T-helper 2 cell treated with Interferon-gamma antibody and Interleukin-4, amounts not matched to agents 5 μg/mL and 100 μg/mL, for 36 hours (primary cell): Measurements from ENCODE around the gene MRTO4.
A peak's percentile ranks its signal among the peaks of the same experiment; 100 is the strongest.
"Not testable (repeated sequence)": the region's sequence is repeated elsewhere in the genome, so short reads cannot be mapped to it uniquely, and the experiment has no call there.

Experiments
- DNase-seq: peaks from one replicate; pipeline ENCODE4 v3.0.0; 2021; ENCODE audit warnings: low spot score
- H3K27ac Mint-ChIP-seq: one replicate; pipeline ENCODE4 v1.8.0; 2021; ENCODE audit warnings: mild to moderate bottlenecking, mixed read lengths
- H3K27me3 Mint-ChIP-seq: one replicate; pipeline ENCODE4 v1.8.0; 2021; ENCODE audit warnings: low read depth, mixed read lengths
- H3K36me3 Mint-ChIP-seq: one replicate; pipeline ENCODE4 v1.8.0; 2021; ENCODE audit warnings: low read depth, mixed read lengths
- H3K4me1 Mint-ChIP-seq: one replicate; pipeline ENCODE4 v1.8.0; 2021; ENCODE audit warnings: low read depth, mixed read lengths
- H3K4me3 Mint-ChIP-seq: one replicate; pipeline ENCODE4 v1.8.0; 2022; ENCODE audit warnings: mild to moderate bottlenecking, moderate library complexity, mixed read lengths
- H3K9me3 Mint-ChIP-seq: one replicate; pipeline ENCODE4 v1.8.0; 2021; ENCODE audit warnings: mixed read lengths

The MRTO4 gene

GRCh38 chr1:19213580-19213979, 38.0 kb upstream of the MRTO4 start:
- no peak for DNase-seq
- peaks cover 41% of the 10 kb centered on the region for H3K4me1 Mint-ChIP-seq
- peaks cover 40% of the 10 kb centered on the region for H3K36me3 Mint-ChIP-seq

GRCh38 chr1:19216585-19216984, 35.0 kb upstream of the MRTO4 start:
- not testable (repeated sequence) for DNase-seq, H3K9me3 Mint-ChIP-seq, H3K27ac Mint-ChIP-seq, H3K27me3 Mint-ChIP-seq, H3K4me3 Mint-ChIP-seq
- H3K36me3 Mint-ChIP-seq, result peaks cover 61% of the 10 kb centered on the region
- H3K4me1 Mint-ChIP-seq, result peaks cover 33% of the 10 kb centered on the region

More at GRCh38 chr1:19213580-19213979, 38.0 kb upstream of the MRTO4 start:
- Mint-ChIP-seq H3K27me3 (no peaks in the 10 kb centered on the region), H3K4me3 (no peak overlapping the region), H3K27ac (no peak overlapping the region), H3K9me3 (no peaks in the 10 kb centered on the region)

DNA sequence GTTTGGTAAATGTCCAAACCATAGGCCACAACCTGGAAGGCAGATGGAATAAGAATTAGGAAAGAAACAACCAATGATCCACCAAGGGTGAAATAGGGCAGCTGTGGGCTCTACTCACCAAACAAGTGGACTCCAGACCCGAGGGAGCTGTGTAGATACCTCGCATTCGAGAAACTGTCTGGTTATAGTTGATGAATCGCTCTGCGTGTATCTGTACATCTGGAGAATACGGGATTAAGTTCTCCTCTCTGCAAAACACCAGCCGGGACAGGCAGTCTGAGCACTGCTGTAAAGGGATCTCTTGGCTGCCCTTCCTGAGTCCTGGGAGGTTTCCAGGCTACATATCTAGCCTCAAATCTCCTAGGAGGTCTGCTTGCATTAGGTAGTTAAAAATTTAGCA, 32.2 kb upstream of the MRTO4 start:
- Mint-ChIP-seq H3K27me3 (no peaks in the 10 kb centered on the region), H3K9me3 (no peaks in the 10 kb centered on the region), H3K4me3 (no peak overlapping the region), H3K36me3 (peaks cover 54% of the 10 kb centered on the region), H3K27ac (no peak overlapping the region), H3K4me1 (peaks cover 10% of the 10 kb centered on the region)
- DNase-seq, result no peak

DNA sequence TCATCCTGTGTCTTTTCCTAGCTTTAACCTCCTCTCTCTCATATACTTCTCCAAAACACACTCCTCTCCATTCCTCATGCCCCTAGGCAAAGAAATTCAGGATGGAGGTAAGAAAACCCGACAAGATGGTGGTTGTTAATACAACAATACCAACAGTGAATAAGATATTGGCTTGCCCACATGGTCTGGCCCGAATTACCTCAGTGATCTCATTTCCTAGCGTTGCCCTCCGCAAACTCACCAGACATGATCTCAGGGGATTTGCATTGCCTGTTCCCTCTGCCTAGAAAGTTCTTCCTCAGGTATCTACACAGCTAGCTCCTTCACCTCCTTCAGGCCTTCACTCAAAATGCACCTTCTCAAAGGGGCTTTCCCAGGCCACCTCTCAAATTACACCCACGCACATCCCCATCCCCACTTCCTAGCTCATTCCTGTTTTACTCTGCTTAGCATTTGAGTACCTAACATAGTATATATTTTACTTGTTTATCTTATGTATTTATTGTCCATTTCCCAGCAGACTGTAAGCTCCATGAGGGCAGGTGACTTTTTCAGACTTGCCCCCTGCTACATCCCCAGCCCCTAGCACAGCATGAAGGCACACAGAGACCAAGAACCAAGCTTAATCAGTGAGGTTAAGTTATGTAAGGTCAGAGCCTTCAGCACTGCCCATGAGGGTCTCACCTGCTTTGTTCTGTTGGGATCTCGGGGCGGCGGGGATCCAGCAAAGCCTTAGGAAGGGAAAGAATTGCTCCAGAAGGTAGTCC, 31.3 kb upstream of the MRTO4 start:
- Mint-ChIP-seq H3K27me3 (no peaks in the 10 kb centered on the region), H3K4me1 (peaks cover 7% of the 10 kb centered on the region), H3K9me3 (no peaks in the 10 kb centered on the region), H3K36me3 (peaks cover 57% of the 10 kb centered on the region), H3K4me3 (no peak overlapping the region), H3K27ac (peak overlapping the region; percentile 38)
- DNase-seq, result no peak

- H3K27ac Mint-ChIP-seq, result no peak overlapping the region
- H3K4me1 Mint-ChIP-seq, result peaks cover 6% of the 10 kb centered on the region
- H3K9me3 Mint-ChIP-seq, result no peaks in the 10 kb centered on the region
- H3K27me3 Mint-ChIP-seq, result no peaks in the 10 kb centered on the region
- peaks cover 62% of the 10 kb centered on the region for H3K36me3 Mint-ChIP-seq
- DNase-seq, result no peak
- H3K4me3 Mint-ChIP-seq, result no peak overlapping the region
Observed at GRCh38 chr1:19220991-19221390, 30.6 kb upstream of the MRTO4 start.

GRCh38 chr1:19222573-19222972, 29.0 kb upstream of the MRTO4 start:
- no peaks in the 10 kb centered on the region for H3K9me3 Mint-ChIP-seq
- peaks cover 6% of the 10 kb centered on the region for H3K4me1 Mint-ChIP-seq
- peaks cover 64% of the 10 kb centered on the region for H3K36me3 Mint-ChIP-seq
- H3K27me3 Mint-ChIP-seq, result no peaks in the 10 kb centered on the region
- no peak overlapping the region for H3K4me3 Mint-ChIP-seq
- no peak overlapping the region for H3K27ac Mint-ChIP-seq
- DNase-seq, result no peak

DNA sequence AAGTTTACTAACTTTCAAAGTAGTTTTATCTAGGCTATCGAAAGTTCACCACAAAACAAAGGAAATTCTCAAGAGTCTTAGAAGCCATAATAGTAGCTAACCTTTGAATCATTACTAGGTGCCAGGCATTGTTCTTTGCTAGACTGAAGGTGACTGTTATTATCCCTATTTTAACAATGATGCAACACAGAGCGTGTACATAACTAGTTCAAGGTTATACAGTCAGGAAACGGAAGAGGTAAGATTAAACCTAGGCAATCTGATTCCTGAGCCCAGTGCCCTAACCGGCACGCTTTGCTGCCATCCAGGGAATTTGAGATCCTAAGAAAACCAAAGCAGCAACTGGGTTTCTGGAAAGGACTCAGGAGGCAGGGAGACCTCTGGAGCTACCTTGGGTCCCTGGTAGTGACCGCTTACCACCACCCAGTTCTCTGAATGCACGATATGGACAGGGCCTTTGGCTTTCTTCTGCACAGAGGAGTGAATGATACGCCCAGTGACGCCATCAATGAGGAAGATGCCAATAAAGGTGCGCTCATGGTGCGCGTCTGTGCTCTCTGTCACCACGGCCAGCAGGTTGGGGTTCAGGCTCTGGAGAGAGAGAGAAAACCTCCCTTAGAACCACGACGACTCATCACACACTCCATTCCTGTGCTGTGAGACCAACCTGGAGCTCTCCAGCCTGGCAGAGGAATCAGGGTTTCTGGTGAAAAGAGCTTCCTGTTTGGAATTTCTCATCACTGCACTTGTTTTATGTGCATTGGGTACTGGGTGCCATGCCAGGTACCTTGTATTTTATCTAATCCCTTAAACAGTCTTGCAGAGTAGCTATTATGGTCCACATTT, 28.4 kb upstream of the MRTO4 start:
- peaks cover 61% of the 10 kb centered on the region for H3K36me3 Mint-ChIP-seq

GRCh38 chr1:19229229-19229628, 22.4 kb upstream of the MRTO4 start:
- H3K4me3 Mint-ChIP-seq, result no peak overlapping the region
- no peaks in the 10 kb centered on the region for H3K4me1 Mint-ChIP-seq
- no peaks in the 10 kb centered on the region for H3K27me3 Mint-ChIP-seq
- DNase-seq, result no peak
- no peak overlapping the region for H3K27ac Mint-ChIP-seq
- peaks cover 50% of the 10 kb centered on the region for H3K36me3 Mint-ChIP-seq
- no peaks in the 10 kb centered on the region for H3K9me3 Mint-ChIP-seq

More for the DNA sequence above, 28.4 kb upstream of the MRTO4 start:
- Mint-ChIP-seq H3K4me1 (peaks cover 6% of the 10 kb centered on the region), H3K27ac (no peak overlapping the region), H3K9me3 (no peaks in the 10 kb centered on the region), H3K27me3 (no peaks in the 10 kb centered on the region), H3K4me3 (no peak overlapping the region)
- no peak for DNase-seq

DNA sequence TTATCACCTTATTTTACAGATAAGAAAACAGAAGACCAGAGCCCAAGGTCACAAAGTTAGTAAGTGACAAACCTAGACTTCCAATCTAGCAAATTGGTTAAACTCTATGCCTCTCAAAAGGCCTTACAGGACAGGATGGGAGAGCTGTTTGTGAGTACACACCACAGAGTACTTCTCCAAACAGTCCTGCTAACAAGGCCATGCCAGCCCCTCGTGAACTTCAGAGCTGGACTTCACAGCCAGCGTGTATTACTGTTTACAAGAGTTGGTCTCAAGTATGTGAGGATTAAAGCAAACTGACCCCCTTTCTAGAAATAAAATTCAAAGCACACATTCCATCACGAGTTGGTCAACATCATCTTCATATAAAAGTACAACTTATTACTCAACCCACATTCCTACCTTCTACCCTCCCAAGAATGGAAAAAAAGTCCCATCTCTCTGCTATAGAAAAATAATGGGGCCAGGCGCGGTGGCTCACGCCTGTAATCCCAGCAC, 21.7 kb upstream of the MRTO4 start:
- no peaks in the 10 kb centered on the region for H3K27me3 Mint-ChIP-seq
- no peaks in the 10 kb centered on the region for H3K9me3 Mint-ChIP-seq
- no peak overlapping the region for H3K27ac Mint-ChIP-seq
- H3K4me1 Mint-ChIP-seq, result no peaks in the 10 kb centered on the region
- no peak overlapping the region for H3K4me3 Mint-ChIP-seq
- peaks cover 43% of the 10 kb centered on the region for H3K36me3 Mint-ChIP-seq
- DNase-seq, result no peak

GRCh38 chr1:19231736-19232523, 19.7 kb upstream of the MRTO4 start:
- H3K36me3 Mint-ChIP-seq, result peaks cover 35% of the 10 kb centered on the region
- not testable (repeated sequence) for H3K27ac Mint-ChIP-seq, H3K9me3 Mint-ChIP-seq, H3K4me3 Mint-ChIP-seq, H3K27me3 Mint-ChIP-seq, DNase-seq, H3K4me1 Mint-ChIP-seq

- H3K27me3 Mint-ChIP-seq, result no peaks in the 10 kb centered on the region
- no peak overlapping the region for H3K27ac Mint-ChIP-seq
- no peak overlapping the region for H3K4me3 Mint-ChIP-seq
- DNase-seq, result no peak
- H3K4me1 Mint-ChIP-seq, result no peaks in the 10 kb centered on the region
- H3K36me3 Mint-ChIP-seq, result peaks cover 35% of the 10 kb centered on the region
- H3K9me3 Mint-ChIP-seq, result no peaks in the 10 kb centered on the region
Observed at GRCh38 chr1:19232524-19232846, 19.1 kb upstream of the MRTO4 start.

DNA sequence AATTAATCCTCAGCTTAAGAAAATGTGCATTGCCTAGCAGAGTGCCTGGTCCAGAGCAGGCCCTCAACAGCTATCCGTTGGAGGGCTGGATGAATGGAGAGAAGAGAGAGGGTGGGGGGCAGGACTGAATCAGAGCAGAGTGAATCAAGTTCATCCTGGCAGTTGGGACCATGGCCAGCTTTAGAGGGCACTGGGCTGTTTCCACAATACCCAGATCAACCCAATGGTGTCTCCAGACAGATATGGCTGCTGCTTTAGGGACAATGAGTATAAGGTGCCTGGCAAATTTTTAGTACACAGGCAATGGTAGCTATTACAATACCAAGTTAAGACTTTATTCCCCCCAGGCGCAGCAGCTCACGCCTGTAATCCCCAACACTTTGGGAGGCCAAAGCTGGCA, 17.4 kb upstream of the MRTO4 start:
- no peaks in the 10 kb centered on the region for H3K9me3 Mint-ChIP-seq
- no peaks in the 10 kb centered on the region for H3K4me1 Mint-ChIP-seq
- no peak overlapping the region for H3K4me3 Mint-ChIP-seq
- DNase-seq, result no peak
- H3K27ac Mint-ChIP-seq, result no peak overlapping the region
- peaks cover 42% of the 10 kb centered on the region for H3K36me3 Mint-ChIP-seq
- no peaks in the 10 kb centered on the region for H3K27me3 Mint-ChIP-seq

DNA sequence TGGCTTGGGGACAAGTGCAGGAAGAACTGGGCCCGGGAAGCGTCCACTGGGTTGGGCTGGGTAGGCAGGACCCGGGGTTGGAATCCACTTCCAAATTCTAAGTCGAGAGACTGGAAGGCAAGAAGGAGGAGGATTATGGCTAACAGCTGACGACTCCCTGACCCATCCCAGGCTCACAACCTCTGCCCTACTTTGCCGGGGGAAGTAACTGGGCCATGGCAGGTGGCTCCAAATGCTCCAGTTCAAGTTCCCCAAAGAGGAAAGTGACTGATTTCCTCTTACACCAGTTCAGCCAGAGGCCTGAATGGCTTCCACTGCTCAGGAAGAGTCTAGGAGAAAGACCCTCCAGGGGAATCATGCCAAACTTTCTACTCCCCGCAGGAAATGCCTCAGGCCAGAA, 11.7 kb upstream of the MRTO4 start:
- H3K4me3 Mint-ChIP-seq, result no peak overlapping the region
- no peak for DNase-seq
- no peak overlapping the region for H3K27ac Mint-ChIP-seq
- peaks cover 49% of the 10 kb centered on the region for H3K36me3 Mint-ChIP-seq
- no peaks in the 10 kb centered on the region for H3K9me3 Mint-ChIP-seq
- no peaks in the 10 kb centered on the region for H3K27me3 Mint-ChIP-seq
- peaks cover 4% of the 10 kb centered on the region for H3K4me1 Mint-ChIP-seq
